Measurements from ENCODE around the gene NEB. TPM values are rescaled to one million over a fixed set of nuclear protein-coding genes. Genes with fewer than 3 reads are reported as not detected.
"Not testable (repeated sequence)": the region's sequence is repeated elsewhere in the genome, so short reads cannot be mapped to it uniquely, and the experiment has no call there.

The NEB gene
- total and polyA plus RNA-seq, 4 donors = 2.4 to 8.5 (median 7.1) TPM

DNA sequence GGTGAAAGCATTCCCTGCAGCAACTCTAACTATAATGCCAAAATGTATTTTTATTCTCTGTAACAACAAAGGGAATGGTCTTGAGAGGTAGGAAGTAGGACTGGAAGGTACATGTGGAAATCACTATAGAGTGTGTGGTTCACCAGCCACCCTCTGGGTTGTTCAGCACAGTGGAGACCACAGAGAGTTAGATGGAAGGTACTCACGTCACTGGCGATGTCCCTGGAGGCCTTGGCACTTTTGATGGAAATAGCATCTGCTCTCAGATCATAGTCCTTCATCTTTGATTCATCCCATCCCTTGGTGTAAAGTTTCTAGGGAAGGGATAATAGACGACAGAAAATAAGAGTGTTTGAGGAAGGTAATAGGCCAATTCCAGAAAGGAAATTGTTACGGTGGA, 124.0 kb downstream of the NEB start:
- Histone ChIP-seq H3K4me1 (ENCODE audit: control insufficient read depth, insufficient read depth, low read length) (no peaks in the 10 kb centered on the region), H3K4me3 (ENCODE audit: low read depth, low read length) (no peak overlapping the region), H3K27ac (ENCODE audit: low read depth, low read length) (no peak overlapping the region), H3K36me3 (ENCODE audit: control insufficient read depth, insufficient read depth, low read length) (no peaks in the 10 kb centered on the region), H3K27me3 (ENCODE audit: control insufficient read depth, insufficient read depth, low read length) (no peaks in the 10 kb centered on the region), H3K9me3 (ENCODE audit: control insufficient read depth, insufficient read depth, low read length) (no peaks in the 10 kb centered on the region)
- 67% methylated on average over 1 of the region's 4 CpGs for WGBS (ENCODE audit: insufficient coverage)
- DNase-seq (ENCODE audit: low read depth in 4 of 6, low spot score in 6 of 6) = no peak

DNA sequence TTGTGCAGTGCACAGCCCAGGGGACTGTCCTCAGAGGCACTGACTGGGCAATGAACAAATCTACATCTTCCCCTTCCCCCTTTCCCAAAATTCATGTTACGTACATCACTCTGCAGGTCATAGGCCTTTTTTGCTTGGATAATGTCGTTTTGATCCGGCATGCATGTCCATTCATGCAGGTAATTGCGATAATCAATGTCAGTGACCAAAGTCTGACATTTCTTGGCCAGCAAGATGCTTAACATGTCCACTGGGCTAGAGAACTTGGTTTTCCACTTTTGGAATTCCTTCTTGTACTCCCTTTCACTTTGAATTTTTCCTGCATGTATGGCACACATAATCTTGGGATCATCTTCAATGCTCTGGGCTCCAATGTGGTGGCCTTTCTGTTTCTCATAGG, 124.6 kb downstream of the NEB start:
- WGBS (ENCODE audit: insufficient coverage) = 95% methylated on average over 4 of the region's 4 CpGs
- no peaks in the 10 kb centered on the region for H3K4me1 ChIP-seq (ENCODE audit: control insufficient read depth, insufficient read depth, low read length)
- no peaks in the 10 kb centered on the region for H3K27me3 ChIP-seq (ENCODE audit: control insufficient read depth, insufficient read depth, low read length)
- no peak for DNase-seq (ENCODE audit: low read depth in 4 of 6, low spot score in 6 of 6)
- no peak overlapping the region for H3K27ac ChIP-seq (ENCODE audit: low read depth, low read length)
- H3K9me3 ChIP-seq (ENCODE audit: control insufficient read depth, insufficient read depth, low read length) = no peaks in the 10 kb centered on the region
- H3K4me3 ChIP-seq (ENCODE audit: low read depth, low read length) = no peak overlapping the region
- no peaks in the 10 kb centered on the region for H3K36me3 ChIP-seq (ENCODE audit: control insufficient read depth, insufficient read depth, low read length)

DNA sequence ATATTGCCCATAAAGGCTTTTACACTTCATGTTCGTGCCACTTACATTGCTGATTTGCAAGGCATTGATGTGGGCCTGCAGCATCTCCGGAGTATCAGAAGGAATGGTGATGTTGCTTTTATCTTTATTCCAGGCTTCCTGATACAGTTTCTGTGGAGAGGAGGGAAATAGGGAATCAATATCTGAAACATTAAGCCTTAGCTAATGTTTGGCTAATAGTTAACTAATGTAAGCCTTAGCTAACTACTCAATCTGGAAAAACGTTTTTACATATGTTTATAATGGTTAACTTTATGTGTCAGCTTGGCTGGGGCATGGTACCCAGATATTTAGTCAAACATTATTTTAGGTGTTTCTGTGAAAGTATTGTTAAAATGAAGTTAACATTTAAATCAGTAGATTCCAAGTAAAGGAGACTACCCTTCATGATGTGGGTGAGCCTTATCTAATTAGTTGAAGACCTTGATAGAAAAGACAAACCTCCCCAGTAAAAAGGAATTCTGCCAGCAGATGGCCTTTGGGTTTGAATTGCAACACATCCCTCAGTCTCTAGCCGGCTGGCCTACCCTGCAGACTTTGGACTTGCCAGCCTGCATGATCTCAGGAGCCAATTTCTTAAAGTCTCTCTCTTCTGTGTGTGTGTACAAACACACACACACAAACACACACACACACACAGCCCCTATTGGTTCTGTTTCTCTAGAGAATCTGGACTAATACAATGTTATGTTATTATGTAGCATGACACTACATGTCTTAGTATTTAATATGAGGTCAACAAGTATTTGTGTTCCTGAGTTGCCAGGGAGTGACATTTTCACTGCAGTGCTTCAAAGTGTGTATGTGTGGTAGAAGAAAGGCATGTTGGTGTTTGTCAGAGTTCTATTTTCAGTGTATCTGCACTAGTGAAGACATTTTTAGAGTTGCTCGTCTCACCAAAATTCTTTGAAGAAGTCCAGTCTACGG, 126.5 kb downstream of the NEB start:
- not testable (repeated sequence) for H3K36me3 ChIP-seq (ENCODE audit: control insufficient read depth, insufficient read depth, low read length); DNase-seq (ENCODE audit: low read depth in 4 of 6, low spot score in 6 of 6); H3K9me3 ChIP-seq (ENCODE audit: control insufficient read depth, insufficient read depth, low read length); H3K4me3 ChIP-seq (ENCODE audit: low read depth, low read length); H3K4me1 ChIP-seq (ENCODE audit: control insufficient read depth, insufficient read depth, low read length); H3K27me3 ChIP-seq (ENCODE audit: control insufficient read depth, insufficient read depth, low read length); H3K27ac ChIP-seq (ENCODE audit: low read depth, low read length)
- no CpG with 5 or more reads among the region's 6 CpGs for WGBS (ENCODE audit: insufficient coverage)

DNA sequence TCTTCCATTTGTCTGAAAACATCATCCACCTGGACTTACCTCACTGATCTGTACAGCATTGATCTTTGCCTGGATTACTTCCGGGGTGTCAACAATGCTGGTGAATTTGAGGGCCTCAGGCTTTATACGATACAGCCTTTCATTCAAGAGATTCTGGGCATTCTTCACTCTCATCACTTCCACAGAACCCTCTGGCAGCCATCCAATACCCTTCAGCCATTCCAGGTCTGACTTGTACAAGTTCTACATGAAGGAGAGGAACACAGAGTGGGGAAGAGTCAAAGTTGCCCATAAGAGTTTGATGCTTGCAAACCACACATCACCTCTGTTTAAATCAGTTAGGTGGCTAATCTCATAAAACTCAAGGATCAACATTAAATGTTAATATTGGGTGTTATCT, 130.7 kb downstream of the NEB start:
- DNase-seq (ENCODE audit: low read depth in 4 of 6, low spot score in 6 of 6); H3K4me3 ChIP-seq (ENCODE audit: low read depth, low read length); H3K4me1 ChIP-seq (ENCODE audit: control insufficient read depth, insufficient read depth, low read length); H3K9me3 ChIP-seq (ENCODE audit: control insufficient read depth, insufficient read depth, low read length); H3K27ac ChIP-seq (ENCODE audit: low read depth, low read length); H3K27me3 ChIP-seq (ENCODE audit: control insufficient read depth, insufficient read depth, low read length); H3K36me3 ChIP-seq (ENCODE audit: control insufficient read depth, insufficient read depth, low read length): not testable (repeated sequence)
- WGBS (ENCODE audit: insufficient coverage) = no CpG with 5 or more reads among the region's 2 CpGs

DNA sequence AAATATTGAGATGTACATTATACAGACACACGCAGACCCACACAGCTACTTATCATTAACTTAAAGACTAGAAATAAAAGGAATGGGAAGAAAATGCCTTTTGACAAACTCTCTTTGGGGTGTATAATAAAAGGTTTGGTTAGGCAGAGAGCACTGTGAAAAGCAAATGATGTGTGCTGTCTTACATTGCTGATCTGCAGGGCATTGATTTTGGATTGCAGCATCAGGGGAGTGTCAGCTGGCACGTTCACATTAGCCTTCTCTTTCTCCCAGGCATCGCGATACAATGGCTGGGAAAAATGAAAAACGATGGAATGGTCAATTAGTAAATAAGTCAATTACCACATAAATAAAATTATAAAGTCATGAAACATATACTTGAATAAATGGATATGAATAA, 131.9 kb downstream of the NEB start:
- no CpG with 5 or more reads among the region's 5 CpGs for WGBS (ENCODE audit: insufficient coverage)
- H3K9me3 ChIP-seq (ENCODE audit: control insufficient read depth, insufficient read depth, low read length); H3K27ac ChIP-seq (ENCODE audit: low read depth, low read length); H3K27me3 ChIP-seq (ENCODE audit: control insufficient read depth, insufficient read depth, low read length); H3K4me3 ChIP-seq (ENCODE audit: low read depth, low read length); H3K36me3 ChIP-seq (ENCODE audit: control insufficient read depth, insufficient read depth, low read length); DNase-seq (ENCODE audit: low read depth in 4 of 6, low spot score in 6 of 6); H3K4me1 ChIP-seq (ENCODE audit: control insufficient read depth, insufficient read depth, low read length): not testable (repeated sequence)

DNA sequence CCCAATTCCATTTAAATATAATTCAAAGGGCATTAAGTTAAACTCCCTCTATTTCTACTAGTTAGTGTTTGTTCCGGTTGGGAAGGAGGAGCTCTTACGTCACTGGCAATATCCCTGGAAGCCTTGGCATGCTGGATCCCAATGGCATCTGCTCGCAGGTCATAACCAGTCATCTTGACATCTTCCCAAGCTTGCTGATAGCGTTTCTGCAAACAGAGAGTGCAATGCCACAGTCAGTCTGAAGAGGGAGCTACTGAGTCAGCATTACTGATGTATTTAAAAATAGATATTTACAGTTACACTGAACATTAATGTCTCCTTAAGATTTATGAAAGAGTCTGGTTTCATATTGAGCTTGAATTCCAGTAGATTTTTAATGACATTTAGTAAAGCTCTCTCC, 132.5 kb downstream of the NEB start:
- H3K27me3 ChIP-seq (ENCODE audit: control insufficient read depth, insufficient read depth, low read length); H3K9me3 ChIP-seq (ENCODE audit: control insufficient read depth, insufficient read depth, low read length); H3K27ac ChIP-seq (ENCODE audit: low read depth, low read length); DNase-seq (ENCODE audit: low read depth in 4 of 6, low spot score in 6 of 6); H3K36me3 ChIP-seq (ENCODE audit: control insufficient read depth, insufficient read depth, low read length); H3K4me3 ChIP-seq (ENCODE audit: low read depth, low read length); H3K4me1 ChIP-seq (ENCODE audit: control insufficient read depth, insufficient read depth, low read length): not testable (repeated sequence)
- no CpG with 5 or more reads among the region's 4 CpGs for WGBS (ENCODE audit: insufficient coverage)

DNA sequence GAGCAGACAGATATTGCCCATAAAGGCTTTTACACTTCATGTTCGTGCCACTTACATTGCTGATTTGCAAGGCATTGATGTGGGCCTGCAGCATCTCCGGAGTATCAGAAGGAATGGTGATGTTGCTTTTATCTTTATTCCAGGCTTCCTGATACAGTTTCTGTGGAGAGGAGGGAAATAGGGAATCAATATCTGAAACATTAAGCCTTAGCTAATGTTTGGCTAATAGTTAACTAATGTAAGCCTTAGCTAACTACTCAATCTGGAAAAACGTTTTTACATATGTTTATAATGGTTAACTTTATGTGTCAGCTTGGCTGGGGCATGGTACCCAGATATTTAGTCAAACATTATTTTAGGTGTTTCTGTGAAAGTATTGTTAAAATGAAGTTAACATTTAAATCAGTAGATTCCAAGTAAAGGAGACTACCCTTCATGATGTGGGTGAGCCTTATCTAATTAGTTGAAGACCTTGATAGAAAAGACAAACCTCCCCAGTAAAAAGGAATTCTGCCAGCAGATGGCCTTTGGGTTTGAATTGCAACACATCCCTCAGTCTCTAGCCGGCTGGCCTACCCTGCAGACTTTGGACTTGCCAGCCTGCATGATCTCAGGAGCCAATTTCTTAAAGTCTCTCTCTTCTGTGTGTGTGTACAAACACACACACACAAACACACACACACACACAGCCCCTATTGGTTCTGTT, 137.2 kb downstream of the NEB start:
- not testable (repeated sequence) for DNase-seq (ENCODE audit: low read depth in 4 of 6, low spot score in 6 of 6); H3K36me3 ChIP-seq (ENCODE audit: control insufficient read depth, insufficient read depth, low read length); H3K27me3 ChIP-seq (ENCODE audit: control insufficient read depth, insufficient read depth, low read length); H3K4me1 ChIP-seq (ENCODE audit: control insufficient read depth, insufficient read depth, low read length); H3K4me3 ChIP-seq (ENCODE audit: low read depth, low read length); H3K9me3 ChIP-seq (ENCODE audit: control insufficient read depth, insufficient read depth, low read length); H3K27ac ChIP-seq (ENCODE audit: low read depth, low read length)
- no CpG with 5 or more reads among the region's 4 CpGs for WGBS (ENCODE audit: insufficient coverage)

DNA sequence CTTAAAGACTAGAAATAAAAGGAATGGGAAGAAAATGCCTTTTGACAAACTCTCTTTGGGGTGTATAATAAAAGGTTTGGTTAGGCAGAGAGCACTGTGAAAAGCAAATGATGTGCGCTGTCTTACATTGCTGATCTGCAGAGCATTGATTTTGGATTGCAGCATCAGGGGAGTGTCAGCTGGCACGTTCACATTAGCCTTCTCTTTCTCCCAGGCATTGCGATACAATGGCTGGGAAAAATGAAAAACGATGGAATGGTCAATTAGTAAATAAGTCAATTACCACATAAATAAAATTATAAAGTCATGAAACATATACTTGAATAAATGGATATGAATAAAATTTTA, 142.4 kb downstream of the NEB start:
- peak in 1 of 6 donors; percentile 36 for DNase-seq (ENCODE audit: low read depth in 4 of 6, low spot score in 6 of 6)
- H3K27me3 ChIP-seq (ENCODE audit: control insufficient read depth, insufficient read depth, low read length); H3K36me3 ChIP-seq (ENCODE audit: control insufficient read depth, insufficient read depth, low read length); H3K4me3 ChIP-seq (ENCODE audit: low read depth, low read length); H3K27ac ChIP-seq (ENCODE audit: low read depth, low read length); H3K4me1 ChIP-seq (ENCODE audit: control insufficient read depth, insufficient read depth, low read length); H3K9me3 ChIP-seq (ENCODE audit: control insufficient read depth, insufficient read depth, low read length): not testable (repeated sequence)
- no CpG with 5 or more reads among the region's 4 CpGs for WGBS (ENCODE audit: insufficient coverage)

DNA sequence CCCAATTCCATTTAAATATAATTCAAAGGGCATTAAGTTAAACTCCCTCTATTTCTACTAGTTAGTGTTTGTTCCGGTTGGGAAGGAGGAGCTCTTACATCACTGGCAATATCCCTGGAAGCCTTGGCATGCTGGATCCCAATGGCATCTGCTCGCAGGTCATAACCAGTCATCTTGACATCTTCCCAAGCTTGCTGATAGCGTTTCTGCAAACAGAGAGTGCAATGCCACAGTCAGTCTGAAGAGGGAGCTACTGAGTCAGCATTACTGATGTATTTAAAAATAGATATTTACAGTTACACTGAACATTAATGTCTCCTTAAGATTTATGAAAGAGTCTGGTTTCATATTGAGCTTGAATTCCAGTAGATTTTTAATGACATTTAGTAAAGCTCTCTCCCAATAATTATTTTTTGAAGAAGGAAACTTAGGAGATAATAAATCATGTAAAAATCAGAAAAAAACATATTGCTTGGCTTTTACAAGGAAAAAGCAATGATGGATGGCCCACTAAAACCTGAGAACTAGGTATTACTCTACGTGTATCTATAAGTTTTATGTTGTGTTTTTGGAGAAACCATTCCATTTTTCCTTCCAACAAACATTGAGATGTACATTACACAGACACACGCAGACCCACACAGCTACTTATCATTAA, 142.9 kb downstream of the NEB start:
- WGBS (ENCODE audit: insufficient coverage) = no CpG with 5 or more reads among the region's 5 CpGs
- H3K27me3 ChIP-seq (ENCODE audit: control insufficient read depth, insufficient read depth, low read length); H3K4me1 ChIP-seq (ENCODE audit: control insufficient read depth, insufficient read depth, low read length); H3K27ac ChIP-seq (ENCODE audit: low read depth, low read length); H3K36me3 ChIP-seq (ENCODE audit: control insufficient read depth, insufficient read depth, low read length); H3K4me3 ChIP-seq (ENCODE audit: low read depth, low read length); H3K9me3 ChIP-seq (ENCODE audit: control insufficient read depth, insufficient read depth, low read length); DNase-seq (ENCODE audit: low read depth in 4 of 6, low spot score in 6 of 6): not testable (repeated sequence)
